Measurements from ENCODE around the gene AK2. TPM values are rescaled to one million over a fixed set of nuclear protein-coding genes. Genes with fewer than 3 reads are reported as not detected.

Gene AK2
- total RNA-seq, 2 donors from 2014 or later, result 120 to 162 TPM

- peaks cover 0 to 21% of the 10 kb centered on the region in 2 donors for H3K4me1 ChIP-seq
- H3K27me3 ChIP-seq, result no peaks in the 10 kb centered on the region
- H3K27ac ChIP-seq, result no peak overlapping the region
- TF ChIP-seq CTCF (IDR thresholded peaks at IDR 0.05), result no peak
- H3K4me3 ChIP-seq, result no peak overlapping the region
- no peak for DNase-seq (ENCODE audit: low spot score)
- H3K9me3 ChIP-seq, result no peaks in the 10 kb centered on the region
- no peaks in the 10 kb centered on the region for H3K36me3 ChIP-seq
Observed at GRCh38 chr1:33057095-33057494, 20.4 kb upstream of the AK2 start.

GRCh38 chr1:33056426-33056825, 19.7 kb upstream of the AK2 start:
- no peaks in the 10 kb centered on the region for H3K36me3 ChIP-seq
- TF ChIP-seq CTCF (IDR thresholded peaks at IDR 0.05), result no peak
- H3K9me3 ChIP-seq, result no peaks in the 10 kb centered on the region
- H3K4me3 ChIP-seq, result no peak overlapping the region
- H3K27me3 ChIP-seq, result no peaks in the 10 kb centered on the region
- no peak overlapping the region for H3K27ac ChIP-seq
- peaks cover 0 to 21% of the 10 kb centered on the region in 2 donors for H3K4me1 ChIP-seq
- no peak for DNase-seq (ENCODE audit: low spot score)

DNA sequence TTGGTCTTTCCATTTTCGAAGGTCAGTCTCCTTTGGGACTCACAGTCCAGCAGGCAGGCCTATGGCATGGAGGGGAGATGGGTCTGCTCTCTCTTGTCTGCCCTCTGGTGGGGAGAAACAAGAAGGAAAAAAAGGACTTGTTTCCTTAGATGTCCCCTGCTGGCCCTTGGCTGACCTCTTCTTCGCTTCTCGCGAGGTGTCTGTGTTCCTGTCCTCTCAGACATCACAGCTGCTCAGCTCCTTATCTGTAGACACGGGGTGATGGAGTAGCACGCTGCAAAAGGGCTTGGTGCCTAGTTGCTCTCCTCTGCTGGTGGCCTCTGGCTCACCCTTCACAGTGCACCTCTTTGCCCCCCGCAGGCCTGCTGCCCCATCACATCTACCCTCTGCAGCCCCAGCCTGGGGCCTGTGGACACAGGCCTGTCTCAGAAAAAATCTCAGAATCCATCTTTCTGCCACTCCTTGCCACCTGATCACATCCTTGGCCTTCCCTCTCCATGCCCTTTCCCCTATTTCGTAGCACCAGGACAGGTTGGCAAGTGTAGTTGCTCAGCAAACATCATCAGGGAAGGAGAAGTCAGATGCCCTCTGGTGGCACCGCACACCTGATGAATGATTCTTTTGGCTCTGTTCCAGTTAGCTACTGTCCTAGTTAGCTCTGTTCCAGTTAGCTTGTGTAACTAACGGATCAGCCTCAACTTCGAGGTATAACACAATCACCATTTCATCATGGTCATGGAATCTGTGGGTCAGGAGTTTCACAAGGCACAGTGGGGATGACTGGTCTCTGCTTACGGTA, 18.7 kb upstream of the AK2 start:
- DNase-seq (ENCODE audit: low spot score), result peak; percentile 87
- Histone ChIP-seq H3K9me3 (no peaks in the 10 kb centered on the region), H3K4me3 (no peak overlapping the region), H3K27ac (peak overlapping the region; percentile 56 to 66), H3K4me1 (peaks cover 0 to 20% of the 10 kb centered on the region in 2 donors), H3K27me3 (no peaks in the 10 kb centered on the region), H3K36me3 (no peaks in the 10 kb centered on the region)
- peak; percentile 67 to 82 for TF ChIP-seq CTCF (IDR thresholded peaks at IDR 0.05)

DNA sequence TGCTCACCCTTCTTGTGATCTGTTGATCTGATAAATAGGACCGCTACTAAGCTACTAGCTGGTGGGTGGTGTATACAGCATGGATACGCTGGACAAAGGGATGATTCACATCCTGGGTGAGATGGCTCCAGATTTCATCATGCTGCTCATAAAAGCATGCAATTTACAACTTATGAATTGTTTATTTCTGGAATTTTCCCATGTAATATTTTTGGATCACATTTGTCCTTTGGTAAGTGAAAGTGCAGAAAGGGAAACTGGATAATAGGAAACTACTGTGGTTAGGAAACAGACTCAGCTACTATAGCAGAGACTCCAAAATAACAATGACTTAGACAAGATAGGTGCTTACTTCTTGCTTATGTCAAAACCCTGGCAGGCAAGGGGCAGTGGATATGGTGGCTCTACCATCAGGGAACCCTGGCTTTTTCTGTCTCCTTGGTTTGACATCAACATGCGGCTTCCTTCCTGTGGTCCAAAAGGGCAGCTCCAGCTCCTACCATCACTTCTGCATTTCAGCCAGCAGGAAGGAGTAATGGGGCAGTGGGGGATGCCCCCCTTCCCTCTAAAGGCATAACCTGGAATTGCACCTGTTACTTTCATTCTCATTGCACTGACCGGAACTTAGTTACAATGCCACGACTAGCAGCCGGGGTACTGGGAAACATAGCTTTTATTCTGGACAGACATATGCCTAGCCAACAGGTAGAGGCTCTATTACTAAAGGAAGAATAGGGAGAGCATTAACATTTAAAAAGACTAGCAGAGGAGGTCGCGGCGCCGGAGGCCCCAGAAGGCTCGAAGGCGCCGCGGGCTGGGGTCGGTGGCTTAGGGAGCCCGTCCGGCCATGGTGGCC, 13.8 kb upstream of the AK2 start:
- H3K9me3 ChIP-seq, result no peaks in the 10 kb centered on the region

DNA sequence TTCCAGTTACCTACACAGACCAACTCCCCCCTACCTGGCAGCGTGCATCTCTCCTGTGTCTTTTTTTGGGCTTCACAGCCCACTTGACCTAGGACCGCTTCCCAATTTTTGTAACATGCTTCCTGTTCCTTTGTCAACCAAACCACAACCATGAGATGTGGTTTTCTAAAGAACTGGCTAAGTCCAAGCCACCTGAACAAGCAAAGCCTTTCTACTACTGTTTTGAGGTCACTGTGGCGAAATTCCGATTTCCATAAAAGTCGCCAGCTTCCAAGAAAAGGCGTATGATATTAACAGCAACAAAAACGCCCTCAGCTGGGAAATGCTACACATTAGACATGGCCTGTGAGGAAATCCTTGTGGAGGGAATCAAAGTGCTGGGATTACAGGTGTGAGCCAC, 12.7 kb upstream of the AK2 start:
- Histone ChIP-seq H3K36me3 (no peaks in the 10 kb centered on the region), H3K9me3 (no peaks in the 10 kb centered on the region), H3K4me3 (no peak overlapping the region), H3K27me3 (no peaks in the 10 kb centered on the region), H3K4me1 (no peaks in the 10 kb centered on the region), H3K27ac (no peak overlapping the region)
- DNase-seq (ENCODE audit: low spot score), result no peak
- TF ChIP-seq CTCF (IDR thresholded peaks at IDR 0.05), result no peak

More for the DNA sequence above, 13.8 kb upstream of the AK2 start:
- Histone ChIP-seq H3K4me1 (peaks cover 0 to 7% of the 10 kb centered on the region in 2 donors), H3K27ac (no peak overlapping the region), H3K27me3 (no peaks in the 10 kb centered on the region), H3K36me3 (no peaks in the 10 kb centered on the region), H3K4me3 (no peak overlapping the region)
- no peak for DNase-seq (ENCODE audit: low spot score)
- no peak for TF ChIP-seq CTCF (IDR thresholded peaks at IDR 0.05)
